Muscle of leg (tissue), 11 donors: ENCODE results near the gene ERH. TPM values are rescaled to one million over a fixed set of nuclear protein-coding genes. Genes with fewer than 3 reads are reported as not detected.
"Not testable (repeated sequence)": the region's sequence is repeated elsewhere in the genome, so short reads cannot be mapped to it uniquely, and the experiment has no call there.

Source experiments
- DNase-seq: peaks from one replicate; pipeline ENCODE4 v3.0.0; 2013
- H3K27ac ChIP-seq: one replicate; pipeline ENCODE4 v1.5.1; 2013; ENCODE audit warnings: mild to moderate bottlenecking, low read length, control low read depth
- H3K27me3 ChIP-seq: one replicate; pipeline ENCODE4 v1.6.1; 2013; ENCODE audit warnings: low read length; ENCODE audit not compliant: control insufficient read depth, insufficient read depth
- H3K36me3 ChIP-seq: one replicate; pipeline ENCODE4 v1.6.1; 2013; ENCODE audit warnings: low read length; ENCODE audit not compliant: control insufficient read depth, insufficient read depth
- H3K4me1 ChIP-seq: one replicate; pipeline ENCODE4 v1.6.1; 2013; ENCODE audit warnings: low read length; ENCODE audit not compliant: control insufficient read depth, insufficient read depth
- H3K4me3 ChIP-seq: one replicate; pipeline ENCODE4 v1.5.1; 2013; ENCODE audit warnings: low read length, control low read depth
- H3K9me3 ChIP-seq: replicated peaks from 2 replicates; pipeline ENCODE4 v1.6.1; 2013; ENCODE audit warnings: low read depth, low read length; ENCODE audit not compliant: control insufficient read depth
- WGBS: methylation state at CpG from one replicate; pipeline ENCODE4 v1.1.5; 2013; ENCODE audit warnings: missing lambda C conversion rate; ENCODE audit not compliant: insufficient coverage; 5-methylcytosine and 5-hydroxymethylcytosine counted together
- polyA plus RNA-seq, 8 donors: library from polyadenylated mRNA; unstranded; fragments of 120-200 nt; gene quantifications; one replicate each; pipeline versions ENCODE4 v1.2.1 to v1.2.3, GENCODE V29; 2013; ENCODE audit warnings: inconsistent platforms in 1 of 8, low replicate concordance in 1 of 8; ENCODE audit not compliant: insufficient read length in 8 of 8, insufficient read depth in 1 of 8
- total RNA-seq: library from RNA; stranded (reverse); fragments of 120-200 nt; gene quantifications from one replicate; pipeline ENCODE4 v1.2.4, GENCODE V29; 2013

Gene ERH
- total and polyA plus RNA-seq, 9 donors = 83.6 to 195 (median 157) TPM

DNA sequence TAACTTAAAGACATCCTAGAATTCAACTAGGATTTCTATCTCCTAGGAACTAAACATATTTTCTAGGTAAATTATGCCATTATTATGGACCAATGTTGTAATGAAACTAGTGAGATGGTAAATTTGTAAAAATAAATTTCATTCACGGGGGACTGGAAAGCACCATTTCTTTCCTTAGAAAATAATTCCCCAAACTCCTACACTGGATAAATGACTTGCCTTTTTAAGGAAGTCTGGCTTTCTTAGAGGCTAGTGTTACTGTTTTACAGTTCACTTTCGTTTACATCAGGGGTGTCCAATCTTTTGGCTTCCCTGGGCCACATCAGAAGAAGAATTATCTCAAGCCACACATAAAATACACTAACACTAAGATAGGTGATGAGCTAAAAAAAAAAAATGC, 3.7 kb upstream of the ERH start:
- H3K4me1 ChIP-seq = peaks cover 22% of the 10 kb centered on the region
- no peak for DNase-seq
- no peak overlapping the region for H3K27ac ChIP-seq
- no peaks in the 10 kb centered on the region for H3K9me3 ChIP-seq
- no peaks in the 10 kb centered on the region for H3K27me3 ChIP-seq
- H3K4me3 ChIP-seq = no peak overlapping the region
- no CpG with 5 or more reads among the region's 2 CpGs for WGBS
- H3K36me3 ChIP-seq = no peaks in the 10 kb centered on the region

DNA sequence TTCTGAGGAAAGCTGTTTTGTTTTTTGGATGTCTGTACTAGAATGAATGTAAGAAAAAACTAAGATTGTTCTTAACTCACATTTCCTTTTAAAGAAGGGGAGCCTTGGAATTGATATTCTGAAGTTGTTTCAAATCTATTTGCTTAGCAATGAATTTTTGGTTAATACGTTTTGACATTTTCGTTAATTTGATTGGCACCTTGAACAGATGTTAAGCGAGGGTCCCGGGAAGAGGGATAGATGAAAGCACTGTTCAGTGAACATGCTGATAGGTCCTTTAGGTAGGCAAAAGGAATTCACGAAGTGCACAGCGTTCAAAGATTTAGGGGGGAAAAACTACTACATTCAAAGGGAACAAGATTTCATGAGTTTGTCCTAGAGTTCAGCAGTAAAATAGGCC, 2.1 kb upstream of the ERH start:
- DNase-seq = no peak
- peaks cover 22% of the 10 kb centered on the region for H3K4me1 ChIP-seq
- no peaks in the 10 kb centered on the region for H3K9me3 ChIP-seq
- H3K27ac ChIP-seq = no peak overlapping the region
- WGBS = 86% methylated on average over 4 of the region's 6 CpGs
- H3K36me3 ChIP-seq = peaks cover 5% of the 10 kb centered on the region
- no peak overlapping the region for H3K4me3 ChIP-seq
- no peaks in the 10 kb centered on the region for H3K27me3 ChIP-seq

DNA sequence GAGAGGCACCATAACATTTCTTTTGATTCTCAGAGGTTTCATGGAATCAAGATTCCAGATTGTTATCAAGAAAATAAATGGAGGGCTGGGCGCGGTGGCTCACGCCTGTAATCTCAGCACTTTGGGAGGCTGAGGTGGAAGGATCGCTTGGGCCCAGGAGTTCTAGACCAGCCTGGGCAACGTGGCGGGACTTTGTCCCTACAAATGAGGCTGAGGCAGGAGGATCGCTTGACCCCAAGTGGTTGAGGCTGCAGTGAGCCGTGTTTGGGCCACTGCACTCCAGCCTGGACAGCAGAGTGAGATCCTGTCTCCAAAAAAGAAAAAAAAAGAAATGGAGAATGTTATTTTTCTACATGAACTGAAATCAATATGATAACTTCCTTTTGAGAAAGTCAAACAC, 1.7 kb upstream of the ERH start:
- DNase-seq = no peak
- Histone ChIP-seq H3K4me3 (peak overlapping the region; percentile 91), H3K4me1 (peaks cover 22% of the 10 kb centered on the region), H3K36me3 (peaks cover 9% of the 10 kb centered on the region), H3K27ac (no peak overlapping the region), H3K9me3 (no peaks in the 10 kb centered on the region), H3K27me3 (no peaks in the 10 kb centered on the region)
- 91% methylated on average over 7 of the region's 8 CpGs for WGBS

DNA sequence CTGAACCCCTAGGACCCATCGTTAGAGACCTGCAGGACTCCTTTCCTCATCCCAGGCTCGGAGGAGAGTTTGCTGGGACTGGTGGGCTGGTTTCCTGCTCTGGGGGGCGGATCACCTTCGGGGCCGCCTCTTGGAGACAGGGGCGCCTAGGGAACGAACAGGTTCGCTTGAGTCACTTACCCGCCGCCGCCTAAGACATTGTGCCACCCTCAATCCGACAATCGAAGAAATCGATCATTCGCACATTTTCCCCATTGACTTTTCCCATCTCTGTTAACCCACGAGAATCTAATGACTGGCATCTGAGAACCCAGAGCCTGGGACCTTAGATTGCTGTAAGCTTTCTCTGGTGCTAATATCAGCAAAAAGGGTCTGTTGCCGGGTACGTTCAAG, 715 bp upstream of the ERH start:
- WGBS = 0% methylated on average over 5 of the region's 18 CpGs
- Histone ChIP-seq H3K27ac (peak overlapping the region; percentile 97), H3K9me3 (no peaks in the 10 kb centered on the region), H3K27me3 (no peaks in the 10 kb centered on the region), H3K4me3 (peak overlapping the region; percentile 91), H3K4me1 (peaks cover 22% of the 10 kb centered on the region), H3K36me3 (peaks cover 16% of the 10 kb centered on the region)
- DNase-seq = no peak

DNA sequence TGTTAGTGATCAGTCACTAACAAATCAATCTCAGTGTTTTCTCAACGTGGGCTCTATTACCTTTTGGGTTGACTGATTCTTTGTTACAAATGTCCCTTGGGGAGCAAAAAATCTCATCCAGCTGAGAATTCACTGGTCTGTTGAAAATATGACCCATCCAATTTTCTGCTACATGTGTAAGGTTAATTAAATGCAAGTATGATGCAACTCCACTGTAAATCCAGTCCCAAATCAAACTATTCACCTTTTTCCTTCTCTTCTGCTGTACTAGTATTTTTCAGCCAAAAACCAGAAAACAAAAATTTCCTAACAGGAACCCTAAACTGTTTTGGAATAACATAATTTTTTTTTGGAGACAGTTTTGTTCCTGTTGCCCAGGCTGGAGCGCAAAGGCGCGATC, 2.2 kb downstream of the ERH start:
- Histone ChIP-seq H3K4me3 (no peak overlapping the region), H3K36me3 (peaks cover 32% of the 10 kb centered on the region), H3K27me3 (no peaks in the 10 kb centered on the region), H3K9me3 (no peaks in the 10 kb centered on the region), H3K4me1 (peaks cover 19% of the 10 kb centered on the region), H3K27ac (no peak overlapping the region)
- 100% methylated on average over 3 of the region's 4 CpGs for WGBS
- DNase-seq = no peak

DNA sequence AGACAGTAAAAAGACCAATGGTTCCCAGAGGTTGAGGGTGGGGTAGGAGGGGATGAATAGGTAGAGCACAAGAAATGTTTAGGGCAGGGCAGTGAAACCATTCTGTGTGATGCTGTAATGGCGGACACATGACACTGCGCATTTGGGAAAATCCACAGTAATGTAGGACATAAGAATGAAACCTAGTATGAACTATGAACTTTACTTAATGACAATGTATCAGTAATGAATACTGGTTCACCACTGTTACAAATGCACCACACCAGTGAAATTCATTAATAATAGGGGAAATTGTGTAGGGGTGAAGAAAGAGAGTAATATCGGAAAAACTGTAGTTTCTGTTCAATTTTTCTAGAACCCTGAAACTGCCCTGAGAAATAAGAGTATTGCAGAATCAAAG, 5.6 kb downstream of the ERH start:
- DNase-seq = no peak
- no peak overlapping the region for H3K4me3 ChIP-seq
- no peaks in the 10 kb centered on the region for H3K9me3 ChIP-seq
- H3K36me3 ChIP-seq = peaks cover 40% of the 10 kb centered on the region
- H3K4me1 ChIP-seq = peaks cover 5% of the 10 kb centered on the region
- no CpG with 5 or more reads among the region's 3 CpGs for WGBS
- no peaks in the 10 kb centered on the region for H3K27me3 ChIP-seq
- no peak overlapping the region for H3K27ac ChIP-seq

DNA sequence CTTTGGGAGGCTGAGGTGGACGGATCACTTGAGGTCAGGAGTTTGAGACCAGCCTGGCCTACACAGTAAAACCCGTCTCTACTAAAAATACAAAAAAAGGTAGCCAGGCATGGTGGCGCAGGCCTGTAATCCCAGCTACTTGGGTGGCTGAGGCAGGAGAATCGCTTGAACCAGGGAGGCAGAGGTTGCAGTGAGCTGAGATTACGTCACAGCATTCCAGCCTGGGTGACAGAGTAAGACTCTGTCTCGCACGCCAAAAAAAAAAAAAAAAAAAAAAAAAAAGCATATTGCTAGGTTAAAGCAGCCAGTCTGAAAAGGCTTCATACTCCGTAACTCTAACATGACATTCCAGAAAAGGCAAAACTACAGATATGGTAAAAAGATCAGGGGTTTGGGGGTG, 6.7 kb downstream of the ERH start:
- H3K36me3 ChIP-seq = peaks cover 42% of the 10 kb centered on the region
- 80% methylated on average over 1 of the region's 8 CpGs for WGBS

DNA sequence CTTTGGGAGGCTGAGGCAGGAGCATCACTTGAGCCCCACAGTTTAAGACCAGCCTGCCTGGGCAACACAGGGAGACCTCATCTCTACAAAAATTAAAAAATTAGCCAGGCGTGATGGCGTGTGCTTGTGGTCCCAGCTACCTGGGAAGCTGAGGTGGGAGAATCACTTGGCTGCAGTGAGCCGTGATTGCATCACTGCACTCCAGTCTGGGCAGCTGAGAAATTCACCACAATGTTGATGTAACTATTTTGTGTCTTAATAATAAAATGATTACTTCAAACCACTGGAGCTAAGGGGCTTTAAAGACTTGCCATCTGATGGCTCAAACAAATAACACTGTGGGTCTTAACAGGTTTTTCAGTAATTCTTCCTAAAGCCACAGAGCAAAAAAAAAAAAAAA, 10.8 kb downstream of the ERH start:
- no peaks in the 10 kb centered on the region for H3K9me3 ChIP-seq
- no peak overlapping the region for H3K4me3 ChIP-seq
- no peaks in the 10 kb centered on the region for H3K27me3 ChIP-seq
- H3K36me3 ChIP-seq = peaks cover 28% of the 10 kb centered on the region
- WGBS = 93% methylated on average over 3 of the region's 3 CpGs
- no peak for DNase-seq
- no peak overlapping the region for H3K27ac ChIP-seq
- no peaks in the 10 kb centered on the region for H3K4me1 ChIP-seq

More for the DNA sequence above, 6.7 kb downstream of the ERH start:
- H3K4me3 ChIP-seq, H3K27ac ChIP-seq, H3K9me3 ChIP-seq, H3K27me3 ChIP-seq, H3K4me1 ChIP-seq, DNase-seq: not testable (repeated sequence)

DNA sequence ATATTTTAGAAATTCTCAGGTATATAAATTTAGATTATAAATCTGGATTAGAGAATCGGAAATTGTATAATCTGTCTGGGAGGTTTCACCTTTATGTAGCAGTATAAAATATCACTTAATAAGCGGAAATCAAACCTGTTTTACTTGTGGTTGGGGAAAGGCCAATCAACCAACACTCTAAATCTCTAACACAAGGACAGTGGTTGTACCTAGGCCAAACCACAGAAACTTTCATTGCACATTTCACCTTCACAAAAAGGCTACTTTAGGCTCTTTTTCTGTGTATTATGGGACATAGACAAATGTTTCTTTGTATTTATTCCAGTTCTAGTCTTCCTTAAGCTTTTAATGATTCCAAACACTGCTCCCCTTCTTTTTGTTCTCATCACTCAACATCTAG, 19.8 kb downstream of the ERH start:
- H3K9me3 ChIP-seq = peaks cover 2% of the 10 kb centered on the region
- no peaks in the 10 kb centered on the region for H3K4me1 ChIP-seq
- no peak for DNase-seq
- H3K27me3 ChIP-seq = no peaks in the 10 kb centered on the region
- H3K27ac ChIP-seq = no peak overlapping the region
- no peak overlapping the region for H3K4me3 ChIP-seq
- H3K36me3 ChIP-seq = peaks cover 23% of the 10 kb centered on the region
- no CpG with 5 or more reads among the region's 2 CpGs for WGBS

DNA sequence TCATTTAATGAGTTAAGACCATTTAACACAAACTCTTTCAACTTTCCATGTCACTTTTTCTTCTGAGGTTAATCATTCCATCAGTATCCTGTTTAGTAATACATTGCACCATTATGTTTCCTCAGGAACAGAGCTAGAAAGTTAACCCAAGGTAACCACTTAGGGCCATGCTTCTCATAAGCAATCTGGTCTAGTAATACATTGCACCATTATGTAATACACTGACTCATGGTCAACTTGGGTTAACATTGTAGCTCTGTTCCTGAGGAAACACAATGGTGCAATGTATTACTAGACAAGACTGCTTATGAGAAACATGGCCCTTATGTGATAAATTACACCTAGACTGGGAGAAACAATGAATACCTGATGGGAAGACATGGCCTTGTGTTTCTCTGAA, 21.7 kb downstream of the ERH start:
- DNase-seq = no peak
- no peak overlapping the region for H3K27ac ChIP-seq

DNA sequence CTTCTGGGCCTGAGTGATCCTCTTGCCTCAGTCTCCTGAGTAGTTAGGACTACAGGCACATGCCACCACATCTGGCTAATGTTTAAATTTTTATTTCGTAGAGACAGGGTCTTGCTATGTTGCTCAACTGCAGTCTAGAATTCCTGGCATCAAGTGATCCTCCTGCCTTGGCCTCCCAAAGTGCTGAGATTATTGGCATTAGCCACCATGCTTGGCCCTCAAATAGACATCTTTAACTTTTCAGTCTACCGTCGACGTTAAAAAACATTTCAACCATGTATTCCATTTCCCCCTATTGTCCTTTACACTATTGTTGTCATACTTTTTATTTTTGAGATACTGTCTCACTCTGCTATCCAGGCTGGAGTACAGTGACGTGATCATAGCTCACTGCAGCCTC, 22.4 kb downstream of the ERH start:
- no peaks in the 10 kb centered on the region for H3K4me1 ChIP-seq
- peaks cover 2% of the 10 kb centered on the region for H3K9me3 ChIP-seq
- H3K4me3 ChIP-seq = no peak overlapping the region
- no peak overlapping the region for H3K27ac ChIP-seq
- no peak for DNase-seq
- peaks cover 24% of the 10 kb centered on the region for H3K36me3 ChIP-seq
- no peaks in the 10 kb centered on the region for H3K27me3 ChIP-seq
- WGBS = 100% methylated on average over 1 of the region's 5 CpGs

More for the DNA sequence above, 21.7 kb downstream of the ERH start:
- Histone ChIP-seq H3K36me3 (peaks cover 25% of the 10 kb centered on the region), H3K4me3 (no peak overlapping the region), H3K4me1 (no peaks in the 10 kb centered on the region), H3K27me3 (no peaks in the 10 kb centered on the region), H3K9me3 (peaks cover 2% of the 10 kb centered on the region)
